Measurements from ENCODE around the gene PLXDC1.

Gene PLXDC1

GRCh38 chr17:39151150-39151942 lies at the start of gene PLXDC1:
PLXDC1 (minus strand) TSS chr17:39151637; CDS start chr17:39151437, 200 bp downstream.
- Mint-ChIP-seq H3K36me3 (no peaks in the 10 kb centered on the region), H3K4me1 (peaks cover 43% of the 10 kb centered on the region), H3K27ac (peak within 1 kb of the TSS; percentile 99), H3K27me3 (no peaks in the 10 kb centered on the region), H3K4me3 (peak within 1 kb of the TSS; percentile 99), H3K9me3 (no peaks in the 10 kb centered on the region)

- Mint-ChIP-seq H3K4me1 (peaks cover 46% of the 10 kb centered on the region), H3K9me3 (no peaks in the 10 kb centered on the region), H3K4me3 (peak overlapping the region; percentile 95), H3K27ac (peak overlapping the region; percentile 100), H3K36me3 (peaks cover 31% of the 10 kb centered on the region), H3K27me3 (no peaks in the 10 kb centered on the region)
These were observed 49.6 kb upstream of the PLXDC1 start for GRCh38 chr17:39200957-39201510.

DNA sequence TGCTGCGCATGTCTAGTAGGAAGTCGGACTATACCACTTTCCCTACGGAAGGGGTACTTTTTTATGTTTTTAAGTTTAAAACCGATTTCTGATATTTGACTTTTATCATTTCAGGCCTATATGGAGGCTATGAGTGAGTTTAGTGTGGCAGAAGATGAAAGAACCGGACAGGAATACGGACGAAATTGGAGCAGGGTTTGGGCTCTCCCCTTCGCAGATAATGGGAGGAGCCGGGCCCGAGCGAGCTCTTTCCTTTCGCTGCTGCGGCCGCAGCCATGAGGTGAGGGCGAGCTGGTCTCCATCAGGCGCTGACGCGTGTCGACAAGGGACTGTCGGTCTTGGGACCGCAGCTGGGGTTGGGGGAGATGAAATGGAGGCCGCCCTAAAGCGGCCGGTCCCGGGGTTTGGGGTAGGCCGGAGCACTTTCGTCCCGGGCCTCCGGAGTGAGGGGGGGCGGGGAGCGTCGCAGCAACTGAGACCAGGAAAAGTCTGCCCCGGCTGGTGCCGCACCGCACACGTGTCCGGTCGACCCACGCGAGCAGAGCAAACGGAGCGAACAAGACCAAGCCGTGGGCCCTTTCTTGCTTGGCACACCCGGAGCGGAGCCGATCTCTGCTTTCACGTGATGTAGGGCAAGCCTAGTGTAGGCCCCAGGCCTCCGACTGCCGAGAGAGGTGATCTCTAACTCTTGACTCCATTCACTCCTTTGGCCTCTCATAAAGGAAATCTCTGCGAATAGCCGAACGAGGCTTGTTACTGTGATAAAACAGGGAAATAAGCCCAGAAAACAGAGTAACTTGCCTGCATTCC lies 48.8 kb upstream of the PLXDC1 start, which contains the start of gene RPL19:
TSS of gene RPL19 (plus strand) at position 214 of the 810 bp plus-strand sequence. CDS start at position 276, 62 bp downstream.
- Mint-ChIP-seq H3K4me1 (peaks cover 52% of the 10 kb centered on the region), H3K27me3 (no peaks in the 10 kb centered on the region), H3K9me3 (no peaks in the 10 kb centered on the region), H3K27ac (peak within 1 kb of the TSS; percentile 100), H3K4me3 (peak within 1 kb of the TSS; percentile 95), H3K36me3 (peaks cover 31% of the 10 kb centered on the region)

- peak overlapping the region; percentile 100 for H3K27ac Mint-ChIP-seq
These were observed 48.3 kb upstream of the PLXDC1 start for GRCh38 chr17:39199820-39200069.

DNA sequence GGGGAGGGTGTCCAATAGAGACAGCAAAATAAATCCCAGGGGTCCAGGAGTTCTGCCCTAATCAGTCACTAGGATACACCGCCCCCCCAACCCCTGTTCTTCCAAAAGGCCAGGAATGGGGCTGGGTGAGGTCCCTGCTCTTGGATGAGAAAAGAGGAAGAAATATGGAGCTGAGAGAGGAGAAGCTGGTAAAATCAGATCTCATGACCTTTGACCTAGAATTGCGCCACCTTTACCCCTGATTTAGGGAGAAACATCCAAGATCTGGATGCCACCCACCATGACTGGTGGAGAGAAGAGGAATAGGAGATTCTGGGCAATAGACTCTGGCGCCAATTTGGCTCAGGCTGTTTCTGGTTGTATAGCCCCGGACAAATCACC lies 46.7 kb upstream of the PLXDC1 start:
- H3K9me3 Mint-ChIP-seq: no peaks in the 10 kb centered on the region
- H3K27me3 Mint-ChIP-seq: no peaks in the 10 kb centered on the region
- peak overlapping the region; percentile 95 for H3K4me3 Mint-ChIP-seq
- H3K36me3 Mint-ChIP-seq: peaks cover 21% of the 10 kb centered on the region
- H3K27ac Mint-ChIP-seq: no peak overlapping the region
- H3K4me1 Mint-ChIP-seq: peaks cover 48% of the 10 kb centered on the region

More at GRCh38 chr17:39199820-39200069, 48.3 kb upstream of the PLXDC1 start:
- peak overlapping the region; percentile 95 for H3K4me3 Mint-ChIP-seq
- H3K36me3 Mint-ChIP-seq: peaks cover 28% of the 10 kb centered on the region
- no peaks in the 10 kb centered on the region for H3K27me3 Mint-ChIP-seq
- H3K9me3 Mint-ChIP-seq: no peaks in the 10 kb centered on the region
- H3K4me1 Mint-ChIP-seq: peaks cover 52% of the 10 kb centered on the region

- Mint-ChIP-seq H3K27ac (no peak within 1 kb of the TSS), H3K4me3 (peak within 1 kb of the TSS; percentile 95), H3K27me3 (no peaks in the 10 kb centered on the region), H3K9me3 (no peaks in the 10 kb centered on the region), H3K4me1 (peaks cover 44% of the 10 kb centered on the region), H3K36me3 (peaks cover 18% of the 10 kb centered on the region)
These were observed 46.1 kb upstream of the PLXDC1 start, which contains the start of gene CACNB1 for GRCh38 chr17:39197380-39198185. CACNB1 (minus strand) TSS chr17:39197669; CDS start chr17:39197495, 174 bp downstream.

- Mint-ChIP-seq H3K27ac (no peak overlapping the region), H3K9me3 (no peaks in the 10 kb centered on the region), H3K4me1 (peaks cover 39% of the 10 kb centered on the region), H3K27me3 (no peaks in the 10 kb centered on the region), H3K36me3 (peaks cover 12% of the 10 kb centered on the region), H3K4me3 (peak overlapping the region; percentile 95)
These were observed 45.4 kb upstream of the PLXDC1 start for GRCh38 chr17:39196808-39197291.

GRCh38 chr17:39196241-39196807 lies 44.9 kb upstream of the PLXDC1 start:
- no peaks in the 10 kb centered on the region for H3K27me3 Mint-ChIP-seq
- H3K4me1 Mint-ChIP-seq: peaks cover 39% of the 10 kb centered on the region
- H3K27ac Mint-ChIP-seq: no peak overlapping the region
- H3K4me3 Mint-ChIP-seq: peak overlapping the region; percentile 76
- peaks cover 8% of the 10 kb centered on the region for H3K36me3 Mint-ChIP-seq
- no peaks in the 10 kb centered on the region for H3K9me3 Mint-ChIP-seq

- H3K27ac Mint-ChIP-seq: no peak overlapping the region
- peaks cover 35% of the 10 kb centered on the region for H3K4me1 Mint-ChIP-seq
These were observed 44.2 kb upstream of the PLXDC1 start for GRCh38 chr17:39195568-39196160.

DNA sequence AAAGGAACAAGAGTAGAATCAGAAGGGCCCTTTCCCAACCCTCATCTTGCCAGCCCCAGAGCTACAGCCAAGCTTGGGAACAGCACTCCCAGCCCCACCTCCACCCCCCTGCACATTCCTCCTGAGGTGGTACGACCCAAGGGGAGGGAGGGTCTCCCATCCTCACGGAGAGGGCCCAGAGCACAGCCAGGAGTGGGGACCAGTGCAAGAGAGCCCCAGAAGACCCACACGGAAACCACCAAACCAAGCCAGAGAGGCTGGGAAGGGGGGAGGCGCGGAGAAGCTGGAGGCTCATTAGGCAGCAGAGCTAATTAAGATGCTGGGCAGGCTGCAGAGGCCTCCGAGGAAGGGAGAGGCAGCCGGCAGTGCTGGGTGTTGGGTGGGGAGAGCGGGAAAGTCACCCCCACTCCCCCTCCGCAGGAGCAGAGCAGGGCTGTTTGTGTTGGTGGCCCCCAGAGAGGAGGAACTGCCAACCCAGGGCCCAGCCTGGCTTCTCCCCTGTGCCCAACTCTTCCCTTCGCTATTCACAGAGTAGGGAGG lies 43.6 kb upstream of the PLXDC1 start:
- peaks cover 1% of the 10 kb centered on the region for H3K36me3 Mint-ChIP-seq
- no peaks in the 10 kb centered on the region for H3K27me3 Mint-ChIP-seq
- no peaks in the 10 kb centered on the region for H3K9me3 Mint-ChIP-seq
- peaks cover 35% of the 10 kb centered on the region for H3K4me1 Mint-ChIP-seq
- H3K27ac Mint-ChIP-seq: no peak overlapping the region
- H3K4me3 Mint-ChIP-seq: no peak overlapping the region

More at GRCh38 chr17:39195568-39196160, 44.2 kb upstream of the PLXDC1 start:
- no peaks in the 10 kb centered on the region for H3K9me3 Mint-ChIP-seq
- no peaks in the 10 kb centered on the region for H3K27me3 Mint-ChIP-seq
- H3K4me3 Mint-ChIP-seq: peak overlapping the region; percentile 76
- peaks cover 3% of the 10 kb centered on the region for H3K36me3 Mint-ChIP-seq

- Mint-ChIP-seq H3K4me3 (no peak overlapping the region), H3K36me3 (no peaks in the 10 kb centered on the region), H3K27ac (no peak overlapping the region), H3K4me1 (peaks cover 28% of the 10 kb centered on the region), H3K9me3 (no peaks in the 10 kb centered on the region), H3K27me3 (no peaks in the 10 kb centered on the region)
These were observed 42.9 kb upstream of the PLXDC1 start for GRCh38 chr17:39194089-39194984.

- H3K27me3 Mint-ChIP-seq: no peaks in the 10 kb centered on the region
- H3K36me3 Mint-ChIP-seq: no peaks in the 10 kb centered on the region
- no peaks in the 10 kb centered on the region for H3K9me3 Mint-ChIP-seq
- no peak overlapping the region for H3K27ac Mint-ChIP-seq
- H3K4me3 Mint-ChIP-seq: no peak overlapping the region
- peaks cover 20% of the 10 kb centered on the region for H3K4me1 Mint-ChIP-seq
These were observed 41.9 kb upstream of the PLXDC1 start for GRCh38 chr17:39193346-39193745.

GRCh38 chr17:39192901-39193300 lies 41.5 kb upstream of the PLXDC1 start:
- Mint-ChIP-seq H3K9me3 (no peaks in the 10 kb centered on the region), H3K27me3 (no peaks in the 10 kb centered on the region), H3K4me3 (no peak overlapping the region), H3K4me1 (peaks cover 16% of the 10 kb centered on the region), H3K27ac (no peak overlapping the region), H3K36me3 (no peaks in the 10 kb centered on the region)

Measured in activated naive CD4-positive, alpha-beta T cell treated with anti-CD3 and anti-CD28 coated beads, Interleukin-2, amount 50 U/mL, for 24 hours (primary cell).